Kidney (tissue), 14 donors: ENCODE results near the gene GALNT9. TPM values are rescaled to one million over a fixed set of nuclear protein-coding genes. Genes with fewer than 3 reads are reported as not detected.
A peak's percentile ranks its signal among the peaks of the same experiment; 100 is the strongest.

Experiments
- DNase-seq, 5 donors: peaks; one replicate each; pipeline ENCODE4 v3.0.0-alpha.2; 2013 to 2020
- FAIRE-seq: peaks from 2 replicates; lab custom pipeline; 2012; peaks lifted over from hg19 to GRCh38; lab: Jason Lieb, UNC
- H3K27ac ChIP-seq, 2 donors: one replicate each; pipeline ENCODE4 v1.7.0; 2013; ENCODE audit warnings: low read depth in 2 of 2, low read length in 2 of 2, inconsistent platforms in 1 of 2
- H3K27me3 ChIP-seq: one replicate; pipeline ENCODE4 v1.7.1; 2013; ENCODE audit warnings: low read length, inconsistent platforms; ENCODE audit not compliant: control insufficient read depth, insufficient read depth
- H3K36me3 ChIP-seq, 3 donors: one replicate each; pipeline versions ENCODE4 v1.7.0 to v1.7.1; 2013; ENCODE audit warnings: low read length in 3 of 3, control low read depth in 1 of 3, inconsistent platforms in 1 of 3; ENCODE audit not compliant: insufficient read depth in 3 of 3, control insufficient read depth in 2 of 3
- H3K4me1 ChIP-seq, 3 donors: one replicate each; pipeline versions ENCODE4 v1.7.0 to v1.7.1; 2013; ENCODE audit warnings: low read length in 3 of 3, inconsistent platforms in 1 of 3, low read depth in 1 of 3; ENCODE audit not compliant: control insufficient read depth in 2 of 3, insufficient read depth in 2 of 3
- H3K4me3 ChIP-seq, 3 donors: one replicate each; pipeline versions ENCODE4 v1.7.0 to v1.8.1; 2013; ENCODE audit warnings: low read length in 3 of 3, control low read depth in 1 of 3, inconsistent platforms in 1 of 3
- H3K9ac ChIP-seq, 3 donors: one replicate each; pipeline versions ENCODE4 v1.7.0 to v1.7.1; 2013; ENCODE audit warnings: low read length in 3 of 3, control low read depth in 1 of 3, inconsistent platforms in 1 of 3
- H3K9me3 ChIP-seq, 3 donors: one replicate each; pipeline versions ENCODE4 v1.7.0 to v1.7.1; 2013; ENCODE audit warnings: low read length in 3 of 3, control low read depth in 1 of 3, inconsistent platforms in 1 of 3; ENCODE audit not compliant: control insufficient read depth in 2 of 3, insufficient read depth in 1 of 3
- CTCF ChIP-seq: IDR thresholded peaks from 3 replicates; pipeline ENCODE4 v1.5.1; 2012; ENCODE audit warnings: mild to moderate bottlenecking, moderate library complexity, borderline replicate concordance; ENCODE audit not compliant: insufficient read depth; ENCODE audit errors: extremely low read depth
- intact Hi-C: fragments of 100-400 bp; cut with DNase I; formaldehyde crosslinking; loops from one replicate; pipeline ENCODE4 v1.11.1; 2022
- polyA plus RNA-seq: library from polyadenylated mRNA; stranded (reverse); fragments of 350-450 nt; fragmentation: Illumina TruSeq; extraction: RNeasy Lipid Tissue Mini Kit (QIAGEN cat#74804); gene quantifications from one replicate; pipeline ENCODE4 v1.2.3, GENCODE V29; 2014; ENCODE audit warnings: low read depth, low replicate concordance; ENCODE audit not compliant: insufficient read depth
- total RNA-seq: library from RNA; stranded (reverse); fragmentation: NEBNext Ultra II Directional; extraction: Animal tissue kit (Norgen Biotek cat#: 25700); gene quantifications from one replicate; pipeline ENCODE4 v1.2.1, GENCODE V29; 2021
- donor health status: control.
- donor health status: control.
- donor health status: control.
- donor health status: control.
- donor health status: control.
- donor health status: DM: yes; HTN: yes; CAD: no.
- donor health status: Normal renal cell carcinoma (clear cell type).

Gene GALNT9
- total and polyA plus RNA-seq, 2 donors from 2014 or later, result 4.8 to 20.7 TPM

- intact Hi-C loops, result no loop called here
- no peak for TF ChIP-seq CTCF
- Histone ChIP-seq H3K4me1 (peaks cover 0 to 6% (median 0%) of the 10 kb centered on the region in 3 donors), H3K9me3 (no peaks in the 10 kb centered on the region), H3K27me3 (no peaks in the 10 kb centered on the region), H3K36me3 (peaks cover 0 to under 1% (median 0%) of the 10 kb centered on the region in 3 donors), H3K27ac (no peak overlapping the region), H3K4me3 (no peak overlapping the region), H3K9ac (no peak overlapping the region)
- FAIRE-seq, result no peak
- peak in 1 of 5 donors; percentile 90 for DNase-seq
Observed at GRCh38 chr12:132163041-132163910, 166.1 kb downstream of the GALNT9 start.

- no peak for FAIRE-seq
- H3K9me3 ChIP-seq, result peaks cover 0 to 6% (median 0%) of the 10 kb centered on the region in 3 donors
- no peak overlapping the region for H3K9ac ChIP-seq
- no peak for TF ChIP-seq CTCF
- DNase-seq, result peak in 2 of 5 donors; percentile 56 to 94
- H3K36me3 ChIP-seq, result peaks cover 0 to 7% (median 5%) of the 10 kb centered on the region in 3 donors
- H3K4me1 ChIP-seq, result peaks cover 0 to 6% (median 2%) of the 10 kb centered on the region in 3 donors
- H3K27ac ChIP-seq, result no peak overlapping the region
- peaks cover 3% of the 10 kb centered on the region for H3K27me3 ChIP-seq
- no peak overlapping the region for H3K4me3 ChIP-seq
- intact Hi-C loops, result no loop called here
Observed at GRCh38 chr12:132162508-132163031, 166.8 kb downstream of the GALNT9 start.

GRCh38 chr12:132161796-132162507, 167.4 kb downstream of the GALNT9 start:
- intact Hi-C loops, result no loop called here
- Histone ChIP-seq H3K9ac (no peak overlapping the region), H3K9me3 (peaks cover 0 to 10% (median 0%) of the 10 kb centered on the region in 3 donors), H3K36me3 (peaks cover 3 to 13% (median 9%) of the 10 kb centered on the region in 3 donors), H3K27me3 (peaks cover 3% of the 10 kb centered on the region), H3K4me3 (no peak overlapping the region), H3K27ac (no peak overlapping the region), H3K4me1 (peaks cover 0 to 6% (median 4%) of the 10 kb centered on the region in 3 donors)
- DNase-seq (peak in 1 of 5 donors; percentile 72), FAIRE-seq (no peak)
- no peak for TF ChIP-seq CTCF
